GM18499 (cell line): ENCODE results near the gene ALDOB.

Experiments used
- ATAC-seq: cut with Tn5 transposase; IDR thresholded peaks from one replicate; pipeline ENCODE4 v1.9.1; 2021; ENCODE audit warnings: moderate number of reproducible peaks; ENCODE audit not compliant: insufficient read depth, unreplicated experiment

Gene ALDOB

DNA sequence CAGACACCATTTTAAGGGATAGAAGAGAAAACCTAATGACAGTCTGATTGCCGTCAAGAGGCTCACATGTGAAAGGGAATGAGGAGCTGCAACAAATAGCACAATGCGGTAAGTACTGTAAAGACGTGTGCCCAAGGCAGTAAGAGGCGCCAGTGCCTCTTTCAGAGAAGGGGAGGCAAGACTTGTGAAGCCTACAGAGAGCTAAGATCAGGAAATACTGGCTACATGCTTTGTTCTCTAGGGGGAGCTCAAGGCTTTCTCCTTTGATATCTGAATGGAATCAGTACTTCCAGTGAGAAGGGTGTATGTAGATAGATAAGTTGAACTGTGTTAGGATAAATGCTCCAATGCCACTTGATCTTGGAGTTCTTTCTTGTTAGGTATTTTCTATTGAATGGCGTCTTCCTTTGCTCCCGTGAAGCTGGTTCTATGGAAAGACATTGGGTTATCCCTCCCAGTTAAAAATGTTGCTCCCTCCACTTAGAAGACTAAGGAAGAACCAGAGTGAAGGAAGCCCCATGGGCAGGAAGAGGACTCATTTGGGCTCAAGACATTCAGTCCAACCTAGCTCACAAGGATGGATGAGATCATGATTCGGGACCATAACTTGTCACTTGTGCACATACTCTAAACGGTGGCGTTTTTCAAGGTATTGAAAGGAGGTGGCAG lies 23.5 kb upstream of the ALDOB start:
- no peak for ATAC-seq

DNA sequence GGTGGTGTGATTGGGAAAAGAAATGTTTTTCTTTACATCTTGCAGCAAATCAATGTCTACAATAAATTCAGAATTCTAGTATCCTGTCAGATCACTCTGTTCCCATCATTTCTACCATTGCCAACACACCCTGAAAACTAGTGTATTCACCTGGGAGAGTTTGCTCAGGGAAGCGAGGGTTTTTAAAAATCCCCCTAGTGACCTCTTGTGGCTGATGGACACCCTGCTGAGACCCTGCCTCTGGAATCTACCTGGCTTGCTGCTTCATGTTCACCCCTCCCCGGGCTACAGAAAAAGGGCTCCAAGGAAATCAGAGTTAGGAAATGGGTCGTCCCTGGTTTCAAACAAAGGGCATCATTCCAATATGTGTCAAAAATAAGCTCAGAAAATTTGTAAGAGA lies 21.4 kb upstream of the ALDOB start:
- no peak for ATAC-seq

- no peak for ATAC-seq
Measured at GRCh38 chr9:101455656-101456240, 20.2 kb upstream of the ALDOB start.

DNA sequence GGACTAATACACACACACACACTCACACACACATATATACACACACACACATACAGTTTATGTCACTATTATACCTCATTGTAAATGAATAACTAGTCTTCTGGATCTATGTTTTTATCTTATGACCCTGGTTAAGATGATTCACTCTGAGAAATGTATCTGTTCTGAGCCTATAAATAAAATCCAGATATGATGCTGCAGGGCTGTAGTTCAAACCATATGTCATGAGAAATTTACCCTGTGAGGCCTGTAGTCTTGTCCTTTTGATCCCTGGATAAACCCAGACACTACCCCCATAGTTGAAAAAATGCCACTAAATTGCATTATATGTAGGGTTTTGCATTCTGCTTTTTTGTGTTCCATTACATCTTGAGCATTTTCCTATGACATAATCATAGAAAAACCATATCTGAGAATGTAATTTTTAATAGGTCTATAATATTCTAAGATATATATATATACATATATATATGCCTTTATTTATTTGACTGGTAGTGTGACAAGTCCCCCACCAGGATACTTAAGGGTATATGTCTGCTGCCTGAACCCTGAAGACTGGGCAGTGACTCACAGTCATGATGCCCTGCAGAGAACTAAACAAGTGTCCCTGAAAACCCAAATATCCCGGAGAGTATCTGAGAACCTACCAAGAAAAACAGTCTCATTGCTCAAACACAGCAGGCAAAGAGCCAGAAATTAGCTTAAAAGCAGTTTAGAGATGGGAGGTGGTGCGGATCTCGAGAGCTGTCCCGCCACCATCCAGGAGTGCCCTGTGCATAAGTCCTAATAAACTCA lies 18.4 kb upstream of the ALDOB start:
- ATAC-seq, result no peak

DNA sequence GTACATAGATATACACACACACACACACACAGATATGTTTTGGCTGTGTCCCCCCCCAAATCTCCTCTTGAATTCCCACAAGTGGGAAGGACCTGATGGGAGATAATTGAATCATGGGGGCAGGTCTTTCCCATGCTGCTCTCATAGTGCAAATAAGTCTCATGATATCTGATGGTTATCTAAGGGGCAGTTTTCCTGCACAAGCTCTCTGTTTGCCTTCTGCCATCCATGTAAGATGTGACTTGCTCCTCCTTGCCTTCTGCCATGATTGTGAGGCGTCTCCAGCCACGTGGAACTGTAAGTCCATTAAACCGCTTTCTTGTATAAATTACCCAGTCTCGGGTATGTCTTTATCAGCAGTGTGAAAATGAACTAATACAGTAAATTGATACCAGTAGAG lies 15.9 kb upstream of the ALDOB start:
- no peak for ATAC-seq

DNA sequence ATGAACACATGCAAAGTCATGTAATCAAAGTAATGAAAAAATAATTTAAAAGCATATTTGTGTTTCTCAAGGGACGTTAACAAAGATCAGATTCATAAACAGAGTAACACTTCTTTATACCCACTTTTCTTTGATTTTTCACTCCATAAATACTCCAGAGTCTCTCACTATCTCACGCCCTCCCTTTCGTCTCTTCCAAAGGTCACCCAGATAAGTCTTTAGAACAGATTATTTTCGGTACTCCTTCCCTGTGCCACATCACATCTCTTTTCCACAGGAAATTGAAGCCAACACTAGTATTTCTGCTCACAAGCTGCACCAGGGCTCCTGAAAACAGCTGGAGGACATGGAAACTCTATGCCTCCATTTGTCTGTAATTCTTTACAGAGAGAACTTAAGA lies 15.4 kb upstream of the ALDOB start:
- no peak for ATAC-seq

GRCh38 chr9:101449071-101449721 lies 13.6 kb upstream of the ALDOB start:
- ATAC-seq, result peak; percentile 85

GRCh38 chr9:101448680-101449070 lies 13.1 kb upstream of the ALDOB start:
- no peak for ATAC-seq

- ATAC-seq, result no peak
Measured at GRCh38 chr9:101446732-101447131, 11.2 kb upstream of the ALDOB start.

- ATAC-seq, result no peak
Measured at GRCh38 chr9:101445353-101446029, 9.9 kb upstream of the ALDOB start.

GRCh38 chr9:101443364-101443771 lies 7.8 kb upstream of the ALDOB start:
- no peak for ATAC-seq

- no peak for ATAC-seq
Measured at GRCh38 chr9:101442736-101443135, 7.2 kb upstream of the ALDOB start.

DNA sequence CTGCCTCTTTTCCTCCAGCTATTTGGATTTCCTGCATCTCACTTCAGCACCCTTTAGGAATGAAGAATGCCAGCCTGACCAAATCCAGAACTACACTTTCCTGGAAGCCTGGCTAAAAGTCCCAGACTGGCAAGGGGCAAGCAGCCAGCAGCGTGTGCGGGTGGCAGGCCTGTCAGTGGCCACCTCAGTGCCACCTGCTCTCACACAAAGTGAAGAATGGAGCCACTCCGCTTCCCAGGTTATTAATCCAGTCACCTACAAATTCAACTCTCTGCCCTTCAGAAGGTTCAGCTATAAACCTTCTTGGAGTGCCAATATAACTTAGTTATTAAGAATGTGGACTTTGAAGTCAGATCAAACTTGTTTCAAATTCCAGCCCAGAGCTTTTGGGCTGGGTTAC lies 6.7 kb upstream of the ALDOB start:
- ATAC-seq, result no peak

DNA sequence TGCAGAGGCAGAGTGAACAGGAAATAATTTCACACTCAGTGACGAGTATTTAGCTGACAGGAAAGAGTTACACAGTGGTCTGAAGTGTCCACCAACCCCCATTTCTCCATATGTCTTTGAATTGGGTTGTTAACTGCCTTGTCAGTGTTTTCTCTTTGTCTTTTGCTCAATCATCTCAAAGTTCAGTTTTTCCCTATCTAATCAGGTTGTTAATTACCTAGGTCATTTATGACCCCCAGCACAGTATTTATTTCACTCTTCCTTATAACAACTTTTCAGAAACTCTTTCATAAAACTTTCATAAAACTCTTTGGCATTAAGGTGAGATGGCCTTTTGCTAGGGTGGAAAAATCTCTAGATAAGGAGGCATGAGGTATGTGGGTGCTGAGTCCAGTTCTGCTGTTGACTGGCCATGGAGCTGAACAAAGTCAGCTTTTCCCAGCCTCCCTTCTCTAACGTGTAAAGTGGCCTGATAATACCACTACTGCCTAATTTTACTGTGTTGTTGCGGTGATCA lies 5.2 kb upstream of the ALDOB start:
- ATAC-seq, result no peak

GRCh38 chr9:101438523-101438922 lies 2.9 kb upstream of the ALDOB start:
- no peak for ATAC-seq

DNA sequence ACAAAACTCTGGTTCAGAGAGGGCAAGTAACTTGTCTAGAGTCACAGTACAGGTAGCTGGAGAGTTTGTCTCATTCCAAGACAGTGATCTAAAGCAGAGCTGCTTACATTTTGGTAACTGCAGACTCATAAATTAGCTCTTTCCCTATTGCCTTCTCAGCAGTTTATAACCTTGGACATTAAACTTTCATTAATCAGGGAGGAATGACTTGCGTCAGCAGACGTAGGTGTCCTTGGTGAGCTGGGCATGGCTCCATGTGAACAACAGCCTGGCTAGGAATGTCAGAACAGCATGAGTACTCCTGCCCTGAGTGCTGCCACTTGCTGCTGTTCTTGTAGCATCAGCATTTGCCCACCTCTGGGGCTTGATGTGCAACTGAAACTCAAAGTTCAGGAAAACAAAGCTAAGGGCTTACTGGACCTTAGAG lies 2.2 kb upstream of the ALDOB start:
- no peak for ATAC-seq

- ATAC-seq, result no peak
Measured at GRCh38 chr9:101434998-101435397, 576 bp downstream of the ALDOB start.

DNA sequence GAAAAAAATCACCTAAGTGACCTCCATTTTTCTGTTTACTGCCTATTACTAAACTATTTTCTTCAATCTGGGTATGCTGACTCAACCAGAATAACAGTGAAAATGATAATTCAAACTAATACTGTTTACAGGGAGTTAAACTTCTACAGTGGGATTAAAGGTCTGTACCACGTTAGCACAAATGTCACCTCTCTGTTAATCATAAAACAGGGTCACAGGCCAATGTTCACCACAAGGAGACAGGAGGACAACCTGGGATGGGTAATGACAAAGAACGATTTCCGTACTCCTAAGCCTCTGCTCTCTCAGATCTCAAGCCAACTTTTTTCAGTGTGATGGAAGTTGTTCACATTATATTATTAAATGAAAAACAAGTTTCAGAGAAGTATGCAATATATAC lies 2.3 kb downstream of the ALDOB start:
- ATAC-seq, result no peak

GRCh38 chr9:101432740-101433139 lies 2.8 kb downstream of the ALDOB start:
- ATAC-seq, result no peak

DNA sequence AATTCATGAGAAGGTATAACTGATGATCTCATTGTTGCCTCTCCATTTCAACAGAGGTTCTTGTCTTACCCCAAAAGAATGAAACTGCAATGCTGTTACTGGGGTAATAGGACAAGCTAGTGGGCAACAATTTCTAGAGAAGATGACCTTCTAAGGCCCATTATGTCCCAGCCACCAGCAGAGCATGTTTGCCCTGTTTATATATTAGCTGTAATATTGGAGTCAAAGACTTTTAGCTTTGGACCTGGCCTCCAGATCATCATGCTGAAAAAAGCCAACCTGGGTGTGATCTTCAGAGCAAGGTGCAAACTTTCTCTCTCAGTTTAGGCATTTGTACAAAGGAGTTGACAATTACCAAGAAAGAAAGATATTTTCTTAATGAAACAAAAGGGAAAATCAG lies 3.4 kb downstream of the ALDOB start:
- ATAC-seq, result no peak
